GM12878 (cell line): ENCODE measurements around the gene PSMD8. TPM values are rescaled to one million over a fixed set of nuclear protein-coding genes. Genes with fewer than 3 reads are reported as not detected.

Experiments used
- ATAC-seq: fragments of 200-7000 bp; cut with Tn5 transposase; 3 replicates; pipeline ENCODE4 v1.9.1; 2020; ENCODE audit warnings: mild to moderate bottlenecking, moderate library complexity
- BruUV-seq: library from RNA; stranded (reverse); fragments of 400-500 nt; replicated peaks from 2 replicates; lab custom pipeline; 2021; lab: Mats Ljungman, UMichigan
- CTCF ChIA-PET: fragments of 300-600 bp; sonication (Branson Sonifier 250); formaldehyde crosslinking; extraction: SDS; loops from one replicate; lab custom pipeline; 2021; ENCODE audit warnings: inconsistent platforms; lab: Yijun Ruan, JAX
- POLR2A ChIA-PET: fragments of 350-600 bp; formaldehyde crosslinking; extraction: SDS; loops from one replicate; lab custom pipeline; 2021; ENCODE audit warnings: inconsistent platforms; lab: Charles Lee
- RAD21 ChIA-PET: fragments of 300-600 bp; sonication (Branson Sonifier 250); formaldehyde crosslinking; loops from one replicate; lab custom pipeline; 2023; ENCODE audit warnings: antibody characterized with exemption; ENCODE audit not compliant: unreplicated experiment; lab: Charles Lee
- SMC1A ChIA-PET: fragments of 300-600 bp; sonication (Branson Sonifier 250); formaldehyde crosslinking; loops from one replicate; lab custom pipeline; 2023; ENCODE audit not compliant: unreplicated experiment, uncharacterized antibody; lab: Charles Lee
- DNase-seq: peaks from one replicate; pipeline ENCODE4 v3.0.0-alpha.2; 2011; ENCODE audit warnings: low read depth, low spot score
- FAIRE-seq: peaks from 3 replicates; lab custom pipeline; 2011; peaks lifted over from hg19 to GRCh38; lab: Jason Lieb, UNC
- H2AFZ ChIP-seq: 2 replicates; pipeline ENCODE4 v1.6.0; 2011; ENCODE audit warnings: low read depth, low read length, control low read depth; ENCODE audit not compliant: control insufficient read depth
- H3K27ac ChIP-seq: 2 replicates; pipeline ENCODE4 v1.5.1; 2011; ENCODE audit warnings: control low read depth; ENCODE audit not compliant: control insufficient read depth, insufficient read depth
- H3K27me3 ChIP-seq, 2 experiments: replicated peaks in 1 of 2; 2 replicates each; pipeline versions ENCODE4 v1.6.0 to v1.6.1; 2011; ENCODE audit warnings: low read length in 1 of 2; ENCODE audit not compliant: control insufficient read depth in 2 of 2, insufficient read depth in 2 of 2
- H3K36me3 ChIP-seq, 2 experiments: 2 replicates each; pipeline ENCODE4 v1.5.1; 2011; ENCODE audit warnings: low read length in 1 of 2; ENCODE audit not compliant: control insufficient read depth in 2 of 2, insufficient read depth in 2 of 2
- H3K4me1 ChIP-seq: 2 replicates; pipeline ENCODE4 v1.6.1; 2011; ENCODE audit warnings: mild to moderate bottlenecking, low read length, moderate library complexity, mixed read lengths; ENCODE audit not compliant: control insufficient read depth, insufficient read depth
- H3K4me2 ChIP-seq: 2 replicates; pipeline ENCODE4 v1.6.0; 2011; ENCODE audit warnings: control low read depth; ENCODE audit not compliant: control insufficient read depth, insufficient read depth
- H3K4me3 ChIP-seq: fragments of 200-600 bp; sonication (generic); 2 replicates; pipeline ENCODE4 v1.5.1; 2016
- H3K79me2 ChIP-seq: 2 replicates; pipeline ENCODE4 v1.6.0; 2011; ENCODE audit warnings: low read length; ENCODE audit not compliant: control insufficient read depth, insufficient read depth
- H3K9ac ChIP-seq: 2 replicates; pipeline ENCODE4 v1.8.0; 2011; ENCODE audit warnings: low read length, control low read depth, mixed read lengths; ENCODE audit not compliant: control insufficient read depth, insufficient read depth
- H3K9me3 ChIP-seq: replicated peaks from 3 replicates; pipeline ENCODE4 v1.5.1; 2011; ENCODE audit warnings: mild to moderate bottlenecking, low read length; ENCODE audit not compliant: control insufficient read depth, insufficient read depth
- H4K20me1 ChIP-seq: 2 replicates; pipeline ENCODE4 v1.6.0; 2011; ENCODE audit not compliant: control insufficient read depth, insufficient read depth
- CUX1 ChIP-seq: IDR thresholded peaks from 2 replicates; pipeline ENCODE4 v1.6.1; 2012; ENCODE audit warnings: improper control_type of control experiment, low read depth, low read length; ENCODE audit not compliant: insufficient replicate concordance
- IRF5 ChIP-seq: fragments of 450-650 bp; IDR thresholded peaks from 2 replicates; pipeline ENCODE4 v1.6.1; 2017; ENCODE audit warnings: borderline replicate concordance
- ZNF217 ChIP-seq: fragments of 450-650 bp; IDR thresholded peaks from 2 replicates; pipeline ENCODE4 v1.6.1; 2017; ENCODE audit warnings: antibody characterized with exemption, mild to moderate bottlenecking
- ZZZ3 ChIP-seq: IDR thresholded peaks from 2 replicates; pipeline ENCODE4 v1.6.1; 2011; ENCODE audit warnings: low read depth; ENCODE audit not compliant: control insufficient read depth, insufficient read length
- WGBS: methylation state at CpG from one replicate; pipeline ENCODE4 v1.1.6; 2016; ENCODE audit warnings: low lambda C conversion rate; ENCODE audit not compliant: insufficient replicate concordance, insufficient coverage; ENCODE audit errors: missing lambda C conversion rate; 5-methylcytosine and 5-hydroxymethylcytosine counted together
- in situ Hi-C: fragments of 300-500 bp; cut with MboI; formaldehyde crosslinking; loops from 9 replicates; pipeline ENCODE4 v1.14.3; 2018; ENCODE audit warnings: mixed read lengths
- intact Hi-C: fragments of 100-400 bp; cut with micrococcal nuclease; formaldehyde crosslinking; loops from one replicate; pipeline ENCODE4 v1.14.2; 2022; ENCODE audit not compliant: unreplicated experiment
- polyA plus RNA-seq, 11 experiments: library from polyadenylated mRNA; depleted of rRNA in 4 of 11; unstranded in 6 of 11; stranded (reverse) in 5 of 11; fragments of >200 nt; fragmentation: Nextera tagmentation in 4 of 11; fragmentation: Illumina TruSeq in 1 of 11; extraction: Ambion mirVana in 4 of 11; extraction: Trizol in 1 of 11; gene quantifications; 1 replicate in 1 of 11; 2 replicates in 10 of 11; pipeline versions ENCODE4 v1.2.1 to v1.2.3, GENCODE V29; 2011 to 2016; ENCODE audit warnings: inconsistent platforms in 2 of 11, missing spikeins in 2 of 11, low read depth in 1 of 11
- total RNA-seq, 4 experiments: library from RNA; depleted of rRNA in 3 of 4; stranded (reverse); fragments of >200 nt in 3 of 4; fragmentation: Illumina TruSeq in 1 of 4; extraction: Trizol in 1 of 4; gene quantifications; 2 replicates each; pipeline versions ENCODE4 v1.2.1 to v1.2.3, GENCODE V29; 2013 to 2021

Gene PSMD8
- total and polyA plus RNA-seq, 10 of the 15 experiments (the other 5 are each of a cell fraction or from before 2014, with no cell fraction given) = 81.2 to 409 (median 268) TPM

DNA sequence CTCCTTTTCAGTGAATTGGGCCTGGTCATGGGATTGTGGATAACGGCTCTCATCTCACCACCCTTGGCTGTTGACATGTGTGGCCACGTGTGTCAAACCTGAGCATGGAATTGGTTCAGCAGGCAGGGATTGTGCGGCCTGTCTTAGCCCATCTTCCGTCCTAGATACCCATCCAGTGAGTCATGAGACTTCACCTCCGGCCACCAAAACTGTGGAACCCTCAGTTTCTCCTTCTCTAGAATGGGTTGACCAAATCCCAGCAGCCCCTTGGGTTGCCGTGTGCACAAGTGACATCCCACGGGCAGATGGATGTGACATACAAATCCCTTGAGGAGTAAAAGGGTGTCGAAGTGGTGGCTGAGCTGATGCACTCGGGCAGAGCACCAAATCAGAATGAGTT is 6.8 kb downstream of the PSMD8 start:
- BruUV-seq = no TSS peak
- no peak for FAIRE-seq
- H3K79me2 ChIP-seq = peaks cover 12% of the 10 kb centered on the region
- ATAC-seq = no peak
- intact Hi-C loops = no loop called here
- no peak for DNase-seq
- H3K4me3 ChIP-seq = no peak overlapping the region
- peaks cover 7% of the 10 kb centered on the region for H3K4me1 ChIP-seq
- H2AFZ ChIP-seq = no peak overlapping the region
- CTCF ChIA-PET = no interaction called here
- H3K4me2 ChIP-seq = no peak overlapping the region
- in situ Hi-C loops = no loop called here
- RAD21 ChIA-PET = interaction anchor here (2.1 kb wide), 1 partner anchor 22 kb away, joined by 5 read pairs; the partner anchor contains the start of gene FAM98C
- H3K27me3 ChIP-seq = no peaks in the 10 kb centered on the region
- no peak overlapping the region for H3K9ac ChIP-seq
- peaks cover 17 to 24% of the 10 kb centered on the region in 2 experiments; a peak in 3 of 4 replicates for H3K36me3 ChIP-seq
- SMC1A ChIA-PET = no interaction called here
- 0 out of 2 replicates have a peak, but pooled peaks cover 2% of the 10 kb centered on the region for H4K20me1 ChIP-seq
- POLR2A ChIA-PET = interaction anchor here (0.6 kb wide), 1 partner anchor 266 kb away, joined by 3 read pairs; the partner anchor contains the start of gene ACTN4
- 100% methylated on average over 9 of the region's 9 CpGs for WGBS
- H3K27ac ChIP-seq = no peak overlapping the region
- no peaks in the 10 kb centered on the region for H3K9me3 ChIP-seq
- TF ChIP-seq ZNF217 (no peak), IRF5 (no peak), ZZZ3 (no peak), CUX1 (no peak)
